Transverse colon (tissue), 4 donors: ENCODE measurements around the gene MYBL2.

Experiments
- CTCF ChIP-seq, 5 experiments: fragments of 200-600 bp in 3 of 5; fragments of 450-650 bp in 2 of 5; sonication (generic) in 3 of 5; IDR thresholded peaks; 1 replicate in 2 of 5; 2 replicates in 3 of 5; pipeline ENCODE4 v1.5.1; 2016 to 2017; ENCODE audit warnings: antibody characterized with exemption in 5 of 5, inconsistent platforms in 3 of 5, mild to moderate bottlenecking in 2 of 5, moderate library complexity in 1 of 5
- EP300 ChIP-seq: sonication (generic); formaldehyde crosslinking; IDR thresholded peaks from one replicate; pipeline ENCODE4 v1.6.1; 2017; ENCODE audit warnings: antibody characterized with exemption, low read depth
- POLR2A ChIP-seq: fragments of 450-650 bp; IDR thresholded peaks from one replicate; pipeline ENCODE4 v1.6.1; 2016; ENCODE audit warnings: antibody characterized with exemption, mild to moderate bottlenecking, moderate library complexity
- POLR2AphosphoS5 ChIP-seq, 3 donors: sonication (generic); formaldehyde crosslinking; IDR thresholded peaks; one replicate each; pipeline ENCODE4 v1.6.1; 2016; ENCODE audit warnings: antibody characterized with exemption in 3 of 3

GRCh38 chr20:43655937-43656336 lies 11.0 kb upstream of the MYBL2 start:
- TF ChIP-seq CTCF (IDR thresholded peaks at IDR 0.05): no peak
- TF ChIP-seq POLR2A: no peak
- TF ChIP-seq EP300: no peak
- no peak for TF ChIP-seq POLR2AphosphoS5 (IDR thresholded peaks at IDR 0.05)
